Activated naive CD8-positive, alpha-beta T cell treated with anti-CD3 and anti-CD28 coated beads, Interleukin-2, amount 10 ng/mL, durations not matched to agents 7 days and 5 days (primary cell): ENCODE results near the gene DHRS7. TPM values are rescaled to one million over a fixed set of nuclear protein-coding genes. Genes with fewer than 3 reads are reported as not detected.
A peak's percentile ranks its signal among the peaks of the same experiment; 100 is the strongest.

Experiments
- ATAC-seq: fragments of 150-1000 bp; cut with Tn5 transposase; one replicate; pipeline ENCODE4 v1.10.0; 2021; ENCODE audit warnings: low read depth, moderate library complexity
- POLR2A ChIA-PET: fragments of 350-600 bp; sonication (Branson Sonifier 250); formaldehyde crosslinking; loops from one replicate; lab custom pipeline; 2021; ENCODE audit warnings: antibody characterized with exemption; lab: Charles Lee
- DNase-seq: peaks from one replicate; pipeline ENCODE4 v3.0.0; 2021
- H3K27ac Mint-ChIP-seq: one replicate; pipeline ENCODE4 v1.8.0; 2022; ENCODE audit warnings: mild to moderate bottlenecking, mixed read lengths
- H3K27me3 Mint-ChIP-seq: one replicate; pipeline ENCODE4 v1.8.0; 2022; ENCODE audit warnings: mild to moderate bottlenecking, moderate library complexity, mixed read lengths
- H3K36me3 Mint-ChIP-seq: one replicate; pipeline ENCODE4 v1.8.0; 2021; ENCODE audit warnings: mild to moderate bottlenecking, mixed read lengths
- H3K4me1 Mint-ChIP-seq: one replicate; pipeline ENCODE4 v1.8.0; 2021; ENCODE audit warnings: mixed read lengths
- H3K4me3 Mint-ChIP-seq: one replicate; pipeline ENCODE4 v1.8.0; 2022; ENCODE audit warnings: mild to moderate bottlenecking, moderate library complexity, mixed read lengths
- H3K9me3 Mint-ChIP-seq: one replicate; pipeline ENCODE4 v1.8.0; 2021; ENCODE audit warnings: mixed read lengths
- total RNA-seq, 2 experiments: library from RNA; stranded (reverse); gene quantifications; one replicate each; pipeline ENCODE4 v1.2.3, GENCODE V29; 2021

Gene DHRS7
- total RNA-seq, 2 experiments from 2014 or later: 69.3 to 73.0 TPM

- no peak for ATAC-seq
- POLR2A ChIA-PET: no interaction called here
- H3K9me3 Mint-ChIP-seq: peaks cover 1% of the 10 kb centered on the region
- peaks cover 1% of the 10 kb centered on the region for H3K36me3 Mint-ChIP-seq
- H3K27ac Mint-ChIP-seq: no peak overlapping the region
- no peak overlapping the region for H3K4me3 Mint-ChIP-seq
- no peaks in the 10 kb centered on the region for H3K27me3 Mint-ChIP-seq
- DNase-seq: no peak
- H3K4me1 Mint-ChIP-seq: peaks cover 3% of the 10 kb centered on the region
Observed at GRCh38 chr14:60178164-60178563, 13.0 kb upstream of the DHRS7 start.

DNA sequence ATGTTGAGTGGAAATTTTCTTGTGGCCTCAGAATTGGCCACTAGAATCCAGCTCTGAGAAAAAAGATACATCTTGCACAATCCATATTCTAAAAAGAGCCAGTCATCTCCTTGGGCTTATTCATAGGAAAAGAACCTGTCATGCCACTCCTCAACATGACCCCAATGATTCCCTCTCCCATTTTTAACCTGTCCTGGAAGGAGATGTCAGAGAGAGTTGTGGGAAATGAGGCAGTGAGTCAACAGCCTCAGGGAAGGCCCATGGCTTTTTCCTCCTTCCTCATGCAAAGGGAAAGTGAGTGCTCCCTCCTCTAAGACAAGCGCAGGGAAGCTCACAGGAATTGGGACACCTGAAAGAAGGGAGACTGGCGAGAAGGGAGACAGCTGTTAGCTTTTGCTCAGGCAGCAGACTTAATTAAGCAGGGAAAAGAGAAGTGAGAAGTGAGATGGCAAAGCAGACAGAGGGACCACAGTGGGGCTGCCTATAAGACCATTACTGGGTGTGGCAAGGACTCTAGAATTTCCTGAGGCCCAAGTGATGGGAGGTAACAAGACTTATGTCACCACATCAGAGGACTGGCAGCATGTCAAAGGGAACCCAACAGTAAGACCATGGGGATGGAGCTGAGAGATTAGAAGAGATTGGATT is 10.2 kb upstream of the DHRS7 start:
- H3K9me3 Mint-ChIP-seq: no peaks in the 10 kb centered on the region
- no peak overlapping the region for H3K4me3 Mint-ChIP-seq
- no peak overlapping the region for H3K27ac Mint-ChIP-seq
- H3K4me1 Mint-ChIP-seq: peaks cover 9% of the 10 kb centered on the region
- POLR2A ChIA-PET: no interaction called here
- ATAC-seq (no peak), DNase-seq (no peak)
- no peaks in the 10 kb centered on the region for H3K27me3 Mint-ChIP-seq
- peaks cover 1% of the 10 kb centered on the region for H3K36me3 Mint-ChIP-seq

GRCh38 chr14:60174352-60175254 is 9.4 kb upstream of the DHRS7 start:
- Mint-ChIP-seq H3K4me3 (no peak overlapping the region), H3K27me3 (peaks cover 2% of the 10 kb centered on the region), H3K9me3 (no peaks in the 10 kb centered on the region), H3K36me3 (peaks cover 1% of the 10 kb centered on the region), H3K27ac (no peak overlapping the region), H3K4me1 (peaks cover 12% of the 10 kb centered on the region)
- no peak for DNase-seq
- ATAC-seq: no peak
- POLR2A ChIA-PET: no interaction called here

- POLR2A ChIA-PET: no interaction called here
- no peak for DNase-seq
- ATAC-seq: no peak
- peaks cover 12% of the 10 kb centered on the region for H3K4me1 Mint-ChIP-seq
- no peaks in the 10 kb centered on the region for H3K9me3 Mint-ChIP-seq
- no peak overlapping the region for H3K27ac Mint-ChIP-seq
- H3K36me3 Mint-ChIP-seq: peaks cover 1% of the 10 kb centered on the region
- no peak overlapping the region for H3K4me3 Mint-ChIP-seq
- peaks cover 3% of the 10 kb centered on the region for H3K27me3 Mint-ChIP-seq
Observed at GRCh38 chr14:60171690-60172089, 6.5 kb upstream of the DHRS7 start.

GRCh38 chr14:60170948-60171347 is 5.8 kb upstream of the DHRS7 start:
- H3K4me3 Mint-ChIP-seq: no peak overlapping the region

DNA sequence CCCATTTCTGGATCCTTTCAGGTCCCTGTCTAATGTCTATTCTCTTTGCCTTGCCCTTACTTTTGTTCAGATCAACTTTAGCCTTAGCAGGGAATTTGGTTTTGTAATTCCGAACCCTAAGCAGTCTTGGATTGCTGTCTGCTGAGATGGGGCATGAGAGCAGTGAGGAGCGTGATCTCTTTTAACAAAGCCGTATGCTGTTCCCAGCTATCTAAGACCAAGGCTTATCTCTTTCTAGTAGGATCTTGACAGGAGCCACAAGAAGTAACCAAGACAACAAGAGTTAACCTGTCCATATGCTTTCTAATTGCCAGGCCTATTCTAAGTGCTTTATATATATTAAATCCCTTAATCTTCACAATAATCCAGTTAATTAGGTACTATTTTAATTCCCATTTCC is 4.5 kb upstream of the DHRS7 start:
- ATAC-seq: no peak
- peaks cover 19% of the 10 kb centered on the region for H3K4me1 Mint-ChIP-seq
- no peak overlapping the region for H3K27ac Mint-ChIP-seq
- DNase-seq: no peak
- POLR2A ChIA-PET: interaction anchor here (1.3 kb wide), 1 partner anchor 79 kb away, joined by 3 read pairs; the partner anchor contains the start of gene PPM1A
- no peak overlapping the region for H3K4me3 Mint-ChIP-seq
- no peaks in the 10 kb centered on the region for H3K36me3 Mint-ChIP-seq
- peaks cover 3% of the 10 kb centered on the region for H3K27me3 Mint-ChIP-seq
- no peaks in the 10 kb centered on the region for H3K9me3 Mint-ChIP-seq

More at GRCh38 chr14:60170948-60171347, 5.8 kb upstream of the DHRS7 start:
- Mint-ChIP-seq H3K36me3 (no peaks in the 10 kb centered on the region), H3K4me1 (peaks cover 14% of the 10 kb centered on the region), H3K9me3 (no peaks in the 10 kb centered on the region), H3K27me3 (peaks cover 3% of the 10 kb centered on the region), H3K27ac (no peak overlapping the region)
- POLR2A ChIA-PET: interaction anchor here (1.3 kb wide), 1 partner anchor 78 kb away, joined by 3 read pairs; the partner anchor contains the start of gene PPM1A
- DNase-seq: no peak
- ATAC-seq: no peak

DNA sequence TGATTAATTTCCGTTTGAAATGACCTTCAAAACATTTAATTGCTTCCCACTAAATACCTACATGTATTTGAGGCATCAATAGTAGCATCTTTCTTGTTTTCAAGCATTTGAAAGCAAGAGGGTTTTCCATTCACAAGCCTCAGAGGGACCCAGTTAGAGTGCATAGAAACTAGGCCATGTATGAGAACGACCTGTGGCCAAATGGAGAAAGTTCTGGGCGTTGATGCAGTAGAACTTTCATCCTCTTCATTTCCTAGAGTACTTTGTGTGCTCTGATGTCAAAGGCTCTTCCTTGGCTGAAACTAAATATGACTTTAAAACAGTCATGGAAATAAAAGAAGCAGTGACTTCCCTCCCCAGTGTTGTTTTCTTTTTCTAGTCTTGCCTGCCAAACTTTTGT is 944 bp upstream of the DHRS7 start:
- Mint-ChIP-seq H3K4me3 (peak overlapping the region; percentile 69), H3K36me3 (peaks cover 14% of the 10 kb centered on the region), H3K4me1 (peaks cover 33% of the 10 kb centered on the region), H3K27me3 (peaks cover 3% of the 10 kb centered on the region), H3K9me3 (no peaks in the 10 kb centered on the region), H3K27ac (peak overlapping the region; percentile 81)
- ATAC-seq: no peak
- no peak for DNase-seq
- POLR2A ChIA-PET: interaction anchor here (1.4 to 5.7 kb wide), 7 partner anchors 13 to 201 kb away, joined by 4 to 37 read pairs (median 13); partner anchors contain the start of genes PCNX4 and PPM1A

DNA sequence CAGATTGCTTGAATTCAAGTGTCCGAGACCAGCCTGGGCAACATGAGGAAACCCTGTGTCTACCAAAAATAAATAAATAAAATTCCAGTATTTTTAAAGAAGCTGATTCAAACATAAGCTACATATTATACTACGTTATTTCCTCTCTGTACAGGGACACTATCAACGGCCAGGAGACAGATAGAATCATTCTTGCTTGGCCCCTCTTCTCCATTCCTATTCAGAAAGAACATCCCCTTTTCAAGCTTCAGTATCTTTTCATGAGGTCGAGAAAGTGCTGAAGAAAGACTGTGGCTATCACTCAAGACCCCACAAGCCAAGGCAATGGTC is 314 bp upstream of the DHRS7 start:
- DNase-seq (no peak), ATAC-seq (peak; percentile 10)
- H3K4me1 Mint-ChIP-seq: peaks cover 29% of the 10 kb centered on the region
- H3K4me3 Mint-ChIP-seq: peak overlapping the region; percentile 69
- peaks cover 3% of the 10 kb centered on the region for H3K27me3 Mint-ChIP-seq
- POLR2A ChIA-PET: interaction anchor here (1.4 to 5.7 kb wide), 7 partner anchors 13 to 201 kb away, joined by 4 to 37 read pairs (median 13); partner anchors contain the start of genes PCNX4 and PPM1A
- H3K27ac Mint-ChIP-seq: peak overlapping the region; percentile 81
- no peaks in the 10 kb centered on the region for H3K9me3 Mint-ChIP-seq
- peaks cover 14% of the 10 kb centered on the region for H3K36me3 Mint-ChIP-seq

GRCh38 chr14:60164404-60164711 is 840 bp downstream of the DHRS7 start:
- no peak for ATAC-seq
- no peaks in the 10 kb centered on the region for H3K9me3 Mint-ChIP-seq
- peaks cover 29% of the 10 kb centered on the region for H3K4me1 Mint-ChIP-seq
- H3K4me3 Mint-ChIP-seq: peak overlapping the region; percentile 87
- no peak for DNase-seq
- H3K27ac Mint-ChIP-seq: peak overlapping the region; percentile 91
- peaks cover 22% of the 10 kb centered on the region for H3K36me3 Mint-ChIP-seq
- no peaks in the 10 kb centered on the region for H3K27me3 Mint-ChIP-seq
- POLR2A ChIA-PET: interaction anchor here (0.9 to 5.7 kb wide), 7 partner anchors 8 to 200 kb away, joined by 3 to 37 read pairs (median 13); partner anchors contain the start of genes PCNX4 and PPM1A

GRCh38 chr14:60163693-60164092 is 1.5 kb downstream of the DHRS7 start:
- POLR2A ChIA-PET: interaction anchor here (2.4 to 5.7 kb wide), 2 partner anchors 11 to 72 kb away, joined by 13 to 37 read pairs; partner anchors contain the start of gene PCNX4
- Mint-ChIP-seq H3K27me3 (no peaks in the 10 kb centered on the region), H3K4me3 (peak overlapping the region; percentile 87), H3K36me3 (peaks cover 24% of the 10 kb centered on the region), H3K9me3 (no peaks in the 10 kb centered on the region), H3K4me1 (peaks cover 29% of the 10 kb centered on the region), H3K27ac (no peak overlapping the region)
- ATAC-seq (no peak), DNase-seq (no peak)

- DNase-seq: no peak
- no peaks in the 10 kb centered on the region for H3K27me3 Mint-ChIP-seq
- peaks cover 29% of the 10 kb centered on the region for H3K36me3 Mint-ChIP-seq
- no peaks in the 10 kb centered on the region for H3K9me3 Mint-ChIP-seq
- peak overlapping the region; percentile 24 for H3K27ac Mint-ChIP-seq
- no peak for ATAC-seq
- POLR2A ChIA-PET: interaction anchor here (0.7 to 5.7 kb wide), 2 partner anchors 9 to 264 kb away, joined by 3 to 37 read pairs; no protein-coding TSS in a partner anchor
- no peak overlapping the region for H3K4me3 Mint-ChIP-seq
- H3K4me1 Mint-ChIP-seq: peaks cover 31% of the 10 kb centered on the region
Observed at GRCh38 chr14:60161196-60162107, 3.7 kb downstream of the DHRS7 start.

GRCh38 chr14:60160422-60160821 is 4.8 kb downstream of the DHRS7 start:
- POLR2A ChIA-PET: interaction anchor here (5.7 kb wide), 1 partner anchor 8 kb away, joined by 37 read pairs; no protein-coding TSS in a partner anchor
- no peak for ATAC-seq
- H3K27ac Mint-ChIP-seq: no peak overlapping the region

More at GRCh38 chr14:60160422-60160821, 4.8 kb downstream of the DHRS7 start:
- H3K4me1 Mint-ChIP-seq: peaks cover 27% of the 10 kb centered on the region
- H3K9me3 Mint-ChIP-seq: no peaks in the 10 kb centered on the region
- no peak for DNase-seq
- H3K36me3 Mint-ChIP-seq: peaks cover 34% of the 10 kb centered on the region
- H3K4me3 Mint-ChIP-seq: no peak overlapping the region
- H3K27me3 Mint-ChIP-seq: no peaks in the 10 kb centered on the region
